Sigmoid colon (tissue), 7 donors: Measurements from ENCODE around the gene TXNDC2. TPM values are rescaled to one million over a fixed set of nuclear protein-coding genes. Genes with fewer than 3 reads are reported as not detected.
"Not testable (repeated sequence)": the region's sequence is repeated elsewhere in the genome, so short reads cannot be mapped to it uniquely, and the experiment has no call there.

ENCODE experiments used
- DNase-seq: peaks from one replicate; pipeline ENCODE4 v3.0.0-alpha.2; 2019
- H3K27ac ChIP-seq, 4 donors: fragments of 200-600 bp; sonication (generic); one replicate each; pipeline ENCODE4 v1.5.1; 2016 to 2019; ENCODE audit warnings: mild to moderate bottlenecking in 1 of 4
- H3K27me3 ChIP-seq, 3 donors: fragments of 200-600 bp; sonication (generic); one replicate each; pipeline ENCODE4 v1.5.1; 2019; ENCODE audit warnings: mild to moderate bottlenecking in 1 of 3
- H3K36me3 ChIP-seq, 4 donors: fragments of 200-600 bp; sonication (generic); one replicate each; pipeline ENCODE4 v1.5.1; 2016 to 2019
- H3K4me1 ChIP-seq, 4 donors: fragments of 200-600 bp; sonication (generic); one replicate each; pipeline ENCODE4 v1.5.1; 2017 to 2019
- H3K4me3 ChIP-seq, 4 donors: fragments of 200-600 bp; sonication (generic); one replicate each; pipeline ENCODE4 v1.5.1; 2017 to 2019; ENCODE audit warnings: mild to moderate bottlenecking in 2 of 4, moderate library complexity in 1 of 4
- H3K9me3 ChIP-seq, 4 donors: fragments of 200-600 bp in 3 of 4; sonication (generic) in 3 of 4; one replicate each; pipeline versions ENCODE4 v1.5.1 to v1.6.1; 2013 to 2019
- CTCF ChIP-seq, 4 experiments: fragments of 450-650 bp in 3 of 4; fragments of 200-600 bp in 1 of 4; IDR thresholded peaks; one replicate each; pipeline ENCODE4 v1.5.1; 2016 to 2019; ENCODE audit warnings: antibody characterized with exemption in 4 of 4, mild to moderate bottlenecking in 3 of 4, moderate library complexity in 2 of 4
- EP300 ChIP-seq, 4 donors: sonication (generic); formaldehyde crosslinking; IDR thresholded peaks; one replicate each; pipeline ENCODE4 v1.6.1; 2017; ENCODE audit warnings: antibody characterized with exemption in 4 of 4
- POLR2A ChIP-seq, 2 donors: fragments of 450-650 bp; IDR thresholded peaks; one replicate each; pipeline ENCODE4 v1.6.1; 2016; ENCODE audit warnings: antibody characterized with exemption in 2 of 2, mild to moderate bottlenecking in 2 of 2, moderate library complexity in 2 of 2
- POLR2AphosphoS5 ChIP-seq, 4 donors: sonication (generic); formaldehyde crosslinking; IDR thresholded peaks; one replicate each; pipeline ENCODE4 v1.6.1; 2017; ENCODE audit warnings: antibody characterized with exemption in 4 of 4
- WGBS, 2 donors: extraction: QIAGEN DNeasy Blood & Tissue Kit; methylation state at CpG; one replicate each; pipeline ENCODE4 v1.1.7; 2013; 5-methylcytosine and 5-hydroxymethylcytosine counted together
- intact Hi-C: fragments of 100-400 bp; cut with DNase I; formaldehyde crosslinking; loops from one replicate; pipeline ENCODE4 v1.15.1; 2023
- polyA plus RNA-seq, 3 donors: library from polyadenylated mRNA; stranded (reverse); fragments of 200-250 nt; gene quantifications; one replicate each; pipeline ENCODE4 v1.2.3, GENCODE V29; 2013
- total RNA-seq, 4 donors: library from RNA; depleted of rRNA; stranded (reverse); fragments of >200 nt; gene quantifications; one replicate each; pipeline ENCODE4 v1.1.0, GENCODE V29; 2016
- donor health status: healthy with polysubstance abuse.
- donor health status: Bipolar disorder and iron deficiency.
- donor health status: healthy.

The TXNDC2 gene
- total and polyA plus RNA-seq, 7 donors: 0.04 TPM; not detected in 6

DNA sequence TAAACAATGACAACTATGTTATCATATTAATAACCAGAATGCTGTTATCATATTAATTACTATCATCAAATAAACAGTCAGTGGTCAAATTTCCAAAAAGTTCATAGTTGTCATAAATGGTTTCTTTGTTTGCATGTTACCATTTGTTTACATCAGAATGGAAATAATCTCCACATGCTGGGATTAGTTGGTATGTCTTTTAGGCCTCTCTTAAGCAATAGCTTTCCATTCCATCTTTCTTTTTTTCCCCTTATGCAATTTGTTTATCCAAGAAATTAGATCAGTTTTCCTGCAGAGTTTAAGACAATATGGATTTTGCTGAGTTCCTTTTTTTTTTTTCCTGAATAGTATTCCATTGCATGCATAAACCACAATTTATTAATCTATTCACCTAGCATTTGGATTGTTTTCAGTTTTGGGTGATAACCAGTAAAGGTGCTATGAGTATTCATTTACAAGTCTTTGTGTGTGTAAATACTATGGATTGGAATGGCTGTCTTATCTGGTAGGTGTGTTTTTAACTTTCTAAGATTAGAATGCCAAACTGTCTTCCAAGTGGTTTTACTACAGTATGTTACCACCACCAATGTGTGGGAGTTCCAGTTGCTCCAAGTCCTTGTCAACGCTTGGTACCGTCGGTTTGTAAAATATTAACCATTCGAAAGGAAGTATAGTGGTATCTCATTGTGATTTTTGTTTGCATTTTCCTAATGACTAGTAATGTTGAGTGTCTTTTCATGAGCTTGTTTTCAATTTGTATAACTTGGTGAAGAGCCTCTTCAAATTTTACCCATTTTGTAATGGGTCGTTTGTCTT, 33.3 kb upstream of the TXNDC2 start:
- no peaks in the 10 kb centered on the region for H3K27me3 ChIP-seq
- intact Hi-C loops: no loop called here
- H3K36me3 ChIP-seq: no peaks in the 10 kb centered on the region
- H3K4me1 ChIP-seq: peaks cover 0 to 57% (median 54%) of the 10 kb centered on the region in 4 donors
- H3K27ac ChIP-seq: no peak overlapping the region
- H3K4me3 ChIP-seq: no peak overlapping the region
- WGBS, 2 donors: 84 to 92% methylated on average over 5 of the region's 5 CpGs
- no peaks in the 10 kb centered on the region for H3K9me3 ChIP-seq
- TF ChIP-seq POLR2A (IDR thresholded peaks at IDR 0.05) (no peak), CTCF (IDR thresholded peaks at IDR 0.05) (no peak), EP300 (IDR thresholded peaks at IDR 0.05) (no peak), POLR2AphosphoS5 (IDR thresholded peaks at IDR 0.05) (no peak)
- DNase-seq: no peak

GRCh38 chr18:9854801-9855676, 30.7 kb upstream of the TXNDC2 start:
- intact Hi-C loops: loop anchor here (2.0 kb wide), 4 partner anchors 30 to 146 kb away; partner anchors contain the start of genes RAB31 and VAPA
- Histone ChIP-seq H3K9me3 (no peaks in the 10 kb centered on the region), H3K27ac (peak overlapping the region; percentile 78 to 89 (median 86)), H3K4me1 (peaks cover 0 to 38% (median 32%) of the 10 kb centered on the region in 4 donors), H3K36me3 (peaks cover 0 to 8% (median 0%) of the 10 kb centered on the region in 4 donors), H3K4me3 (peak overlapping the region in 2 of 4 donors; percentile 5 to 20), H3K27me3 (no peaks in the 10 kb centered on the region)
- TF ChIP-seq POLR2AphosphoS5 (IDR thresholded peaks at IDR 0.05) (peak; percentile 85 to 96 (median 92)), EP300 (IDR thresholded peaks at IDR 0.05) (peak; percentile 87 to 99 (median 92)), CTCF (IDR thresholded peaks at IDR 0.05) (no peak)
- 80 to 86% methylated on average over 12 of the region's 12 CpGs for WGBS, 2 donors
- DNase-seq: peak; percentile 87

GRCh38 chr18:9855681-9856080, 30.1 kb upstream of the TXNDC2 start:
- H3K4me3 ChIP-seq: peak overlapping the region in 2 of 4 donors; percentile 5 to 20
- peaks cover 0 to 15% (median 0%) of the 10 kb centered on the region in 4 donors for H3K36me3 ChIP-seq
- H3K27me3 ChIP-seq: no peaks in the 10 kb centered on the region
- intact Hi-C loops: loop anchor here (2.0 kb wide), 4 partner anchors 31 to 147 kb away; partner anchors contain the start of genes RAB31 and VAPA
- WGBS, 2 donors: 90 to 94% methylated on average over 9 of the region's 9 CpGs
- peaks cover 0 to 38% (median 30%) of the 10 kb centered on the region in 4 donors for H3K4me1 ChIP-seq
- peak overlapping the region; percentile 78 to 89 (median 86) for H3K27ac ChIP-seq
- TF ChIP-seq POLR2A (IDR thresholded peaks at IDR 0.05): no peak
- TF ChIP-seq CTCF (IDR thresholded peaks at IDR 0.05): no peak
- TF ChIP-seq EP300 (IDR thresholded peaks at IDR 0.05): peak in 2 of 4 donors; percentile 1 to 15
- peak in 3 of 4 donors; percentile 16 to 64 (median 32) for TF ChIP-seq POLR2AphosphoS5 (IDR thresholded peaks at IDR 0.05)
- H3K9me3 ChIP-seq: no peaks in the 10 kb centered on the region
- peak; percentile 84 for DNase-seq

- Histone ChIP-seq H3K36me3 (peaks cover 0 to 18% (median 0%) of the 10 kb centered on the region in 4 donors), H3K9me3 (no peaks in the 10 kb centered on the region), H3K27me3 (no peaks in the 10 kb centered on the region), H3K27ac (peak overlapping the region; percentile 78 to 89 (median 86)), H3K4me3 (peak overlapping the region in 1 of 4 donors; percentile 20), H3K4me1 (peaks cover 0 to 38% (median 30%) of the 10 kb centered on the region in 4 donors)
- no peak for DNase-seq
- intact Hi-C loops: no loop called here
- TF ChIP-seq POLR2A (IDR thresholded peaks at IDR 0.05): no peak
- TF ChIP-seq CTCF (IDR thresholded peaks at IDR 0.05): no peak
- TF ChIP-seq POLR2AphosphoS5 (IDR thresholded peaks at IDR 0.05): no peak
- TF ChIP-seq EP300 (IDR thresholded peaks at IDR 0.05): no peak
- WGBS, 2 donors: 87 to 94% methylated on average over 3 of the region's 3 CpGs
Measured at GRCh38 chr18:9856092-9856491, 29.7 kb upstream of the TXNDC2 start.

- DNase-seq, intact Hi-C loops, H3K27me3 ChIP-seq, H3K4me3 ChIP-seq, H3K9me3 ChIP-seq: not testable (repeated sequence)
- H3K4me1 ChIP-seq: peaks cover 0 to 38% (median 30%) of the 10 kb centered on the region in 4 donors
- 96 to 97% methylated on average over 4 of the region's 4 CpGs for WGBS, 2 donors
- peak overlapping the region in 2 of 4 donors; percentile 83 to 89 for H3K27ac ChIP-seq
- H3K36me3 ChIP-seq: peaks cover 0 to 24% (median 3%) of the 10 kb centered on the region in 4 donors
Measured at GRCh38 chr18:9857479-9857998, 28.2 kb upstream of the TXNDC2 start.
